HG03558 (cell line): ENCODE measurements around the gene RGS9BP.
"Not testable (repeated sequence)": the region's sequence is repeated elsewhere in the genome, so short reads cannot be mapped to it uniquely, and the experiment has no call there.

Experiments
- ATAC-seq: cut with Tn5 transposase; IDR thresholded peaks from one replicate; pipeline ENCODE4 v1.9.1; 2021; ENCODE audit warnings: moderate number of reproducible peaks; ENCODE audit not compliant: unreplicated experiment; ENCODE audit errors: extremely low read depth

Gene RGS9BP

GRCh38 chr19:32675720-32676185 lies at the start of gene RGS9BP:
TSS of gene RGS9BP (plus strand) at chr19:32675848. CDS start at chr19:32676264, 416 bp downstream.
- no peak for ATAC-seq

DNA sequence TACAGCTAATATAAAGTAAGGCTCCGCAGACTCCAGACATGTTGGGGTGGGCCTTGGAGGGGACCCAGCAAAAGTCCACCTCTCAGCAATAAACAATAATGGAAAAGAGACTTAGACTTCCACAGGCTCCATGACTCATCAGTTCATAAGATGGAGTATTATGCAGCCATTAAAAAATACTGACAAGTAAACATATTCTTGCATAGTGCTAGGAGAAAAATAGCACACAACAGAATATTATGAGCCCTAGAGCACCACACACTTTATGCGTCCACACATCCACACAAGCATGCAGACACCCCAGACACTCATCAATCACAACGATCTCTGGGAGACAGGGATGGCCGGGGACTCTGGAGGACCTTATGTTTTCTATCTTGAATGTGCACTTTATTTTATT lies 48.7 kb upstream of the RGS9BP start:
- no peak for ATAC-seq

- ATAC-seq, result no peak
Measured at GRCh38 chr19:32627714-32628270, 47.9 kb upstream of the RGS9BP start.

GRCh38 chr19:32630338-32630737 lies 45.3 kb upstream of the RGS9BP start:
- ATAC-seq, result no peak

DNA sequence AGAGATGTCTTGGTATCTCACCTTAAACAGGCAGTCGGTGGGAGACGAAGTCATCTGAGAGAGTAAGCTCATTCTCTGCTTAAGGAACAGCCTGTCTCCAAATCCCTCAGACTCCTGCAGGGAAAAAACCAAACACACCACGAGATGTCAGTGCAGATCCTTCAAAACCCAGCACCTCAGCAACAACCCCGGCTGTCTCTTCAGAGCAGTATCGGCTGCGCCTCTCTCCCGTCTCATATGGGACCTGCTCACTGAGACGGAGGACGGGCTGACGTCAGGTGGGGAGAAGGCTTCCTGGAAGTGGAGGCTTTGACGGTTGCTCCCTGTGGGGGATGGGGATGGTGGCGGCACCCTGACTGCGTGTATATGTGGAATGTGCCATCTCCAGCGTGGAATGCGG lies 44.3 kb upstream of the RGS9BP start:
- no peak for ATAC-seq

DNA sequence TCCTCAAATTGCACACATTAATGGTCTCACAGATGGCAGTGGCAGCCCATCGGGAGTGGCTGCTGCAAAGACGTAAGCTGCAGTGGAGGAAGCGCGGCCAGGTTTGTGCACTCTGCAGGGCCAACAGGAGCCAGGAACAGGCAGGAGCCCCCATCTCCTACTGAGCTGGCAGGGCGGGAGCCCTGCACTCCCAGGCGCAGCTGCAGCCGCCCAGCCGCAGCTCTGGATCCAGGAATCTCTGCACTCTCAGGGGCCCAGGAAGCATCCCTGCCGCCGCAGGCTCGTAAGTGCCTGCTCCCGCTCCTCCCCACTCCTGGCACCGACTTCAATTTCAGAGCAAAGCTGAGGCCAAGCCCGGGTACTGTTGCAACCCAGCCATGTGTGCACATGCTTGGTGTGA lies 38.2 kb upstream of the RGS9BP start:
- ATAC-seq, result no peak

- ATAC-seq, result no peak
Measured at GRCh38 chr19:32638625-32639024, 37.0 kb upstream of the RGS9BP start.

- ATAC-seq, result no peak
Measured at GRCh38 chr19:32642771-32643170, 32.9 kb upstream of the RGS9BP start.

GRCh38 chr19:32646556-32646955 lies 29.1 kb upstream of the RGS9BP start:
- ATAC-seq, result no peak

GRCh38 chr19:32647361-32647760 lies 28.3 kb upstream of the RGS9BP start:
- no peak for ATAC-seq

DNA sequence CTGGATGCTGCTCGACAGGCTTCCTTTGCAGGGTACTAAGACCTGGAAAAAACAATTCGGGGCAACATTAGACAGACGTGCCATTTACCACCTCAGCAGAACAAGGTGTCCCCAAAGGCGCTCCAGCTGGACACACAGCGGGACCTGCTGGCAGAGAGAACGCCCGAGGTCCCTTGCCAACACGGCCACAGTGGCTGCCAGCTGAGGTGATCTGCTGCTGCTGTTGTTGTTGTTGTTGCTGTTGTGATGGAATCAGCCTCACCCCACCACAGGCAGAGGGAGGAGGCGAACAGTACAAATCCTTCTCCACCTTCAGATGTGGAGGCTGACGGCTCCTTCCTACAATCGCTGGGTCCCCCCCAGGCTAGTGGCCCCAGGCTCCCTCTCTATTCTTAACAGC lies 25.9 kb upstream of the RGS9BP start:
- no peak for ATAC-seq

DNA sequence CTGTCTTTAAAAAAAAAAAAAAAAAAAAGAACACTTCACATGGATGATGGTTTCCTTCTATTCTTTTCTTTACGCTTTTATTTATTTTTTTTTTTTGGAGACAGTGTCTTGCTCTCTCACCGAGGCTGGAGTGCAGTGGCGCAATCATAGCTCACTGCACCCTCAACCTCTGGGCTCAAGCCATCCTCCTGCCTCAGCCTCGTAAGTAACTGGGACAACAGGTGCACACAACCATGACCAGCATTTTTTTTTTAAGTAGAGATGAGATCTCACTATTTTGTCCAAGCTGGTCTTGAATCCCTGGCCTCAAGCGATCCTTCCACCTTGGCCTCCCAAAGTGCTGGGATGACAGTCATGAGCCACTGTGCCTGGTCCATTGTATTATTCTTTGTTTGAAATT lies 25.0 kb upstream of the RGS9BP start:
- ATAC-seq, result no peak

DNA sequence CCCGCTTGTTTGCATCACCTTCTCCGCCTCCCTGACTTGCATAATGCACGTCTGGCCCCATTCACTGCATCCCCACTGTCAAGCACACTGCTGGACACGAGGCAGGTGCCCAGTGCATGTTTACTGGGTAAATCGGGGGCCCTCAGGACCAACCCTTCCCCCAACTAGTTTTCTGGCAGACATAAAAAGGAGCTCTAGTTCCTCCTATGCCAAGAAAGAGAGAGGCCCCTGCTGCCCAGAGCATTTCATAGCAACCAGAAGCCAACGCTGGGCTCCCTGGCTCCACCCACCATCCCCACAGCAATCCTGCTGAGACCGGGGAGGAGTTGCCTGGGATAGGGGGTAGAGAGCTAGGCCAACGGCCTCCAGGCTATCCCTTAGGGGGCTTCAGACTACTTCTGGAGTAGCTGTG lies 23.9 kb upstream of the RGS9BP start:
- no peak for ATAC-seq

GRCh38 chr19:32652331-32652730 lies 23.3 kb upstream of the RGS9BP start:
- ATAC-seq, result not testable (repeated sequence)

DNA sequence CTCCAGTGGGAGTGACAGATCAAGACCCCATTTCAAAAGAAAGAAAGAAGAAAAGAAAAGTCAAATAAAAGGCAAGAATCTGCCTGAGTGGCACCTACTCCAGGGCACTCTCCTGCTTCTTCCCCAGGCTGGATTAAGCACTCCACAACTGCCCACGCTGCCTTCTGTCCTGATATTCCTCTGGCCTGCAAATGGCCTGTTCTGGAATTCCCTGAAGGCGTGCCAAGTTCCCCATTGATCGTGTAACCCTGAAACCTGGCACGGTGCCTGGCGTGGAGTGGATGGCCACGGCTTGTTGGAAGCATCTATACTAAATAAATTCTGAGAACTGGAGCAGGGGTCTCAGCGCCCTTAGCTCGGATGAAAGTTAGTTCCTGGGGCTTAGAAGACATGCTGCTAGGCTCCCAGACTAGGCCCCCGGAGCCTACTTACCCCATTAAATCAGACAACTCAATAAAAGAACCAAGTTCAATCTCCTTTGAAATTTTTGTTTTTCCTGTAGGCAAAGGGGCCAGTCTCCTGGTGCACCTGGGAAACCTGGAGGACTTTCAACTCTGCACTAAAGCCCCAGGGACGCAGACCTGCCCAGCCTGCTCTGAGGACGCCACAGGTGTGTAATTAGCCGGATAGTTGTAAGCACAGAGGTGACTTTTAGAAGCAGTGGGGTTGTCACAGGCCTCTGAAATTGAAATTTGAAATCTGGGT lies 22.6 kb upstream of the RGS9BP start:
- ATAC-seq, result no peak

- ATAC-seq, result no peak
Measured at GRCh38 chr19:32653599-32653915, 22.1 kb upstream of the RGS9BP start.

DNA sequence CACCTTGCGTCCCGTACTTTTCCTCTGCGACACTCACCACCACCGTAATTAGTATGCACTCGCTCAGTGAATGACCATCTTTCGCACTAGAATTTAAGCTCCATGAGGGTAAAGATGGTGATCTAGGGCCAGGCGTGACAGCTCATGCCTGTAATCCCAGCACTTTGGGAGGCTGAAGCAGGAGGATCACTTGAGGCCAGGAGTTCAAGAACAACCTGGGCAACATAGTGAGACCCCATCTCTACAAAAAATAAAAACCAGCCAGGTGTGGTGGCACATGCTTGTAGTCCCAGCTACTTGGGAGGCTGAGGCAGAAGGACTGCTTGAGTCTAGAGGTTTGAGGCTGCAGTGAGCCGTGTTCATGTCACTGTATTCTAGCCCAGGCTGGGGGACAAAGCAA lies 19.3 kb upstream of the RGS9BP start:
- ATAC-seq, result not testable (repeated sequence)

DNA sequence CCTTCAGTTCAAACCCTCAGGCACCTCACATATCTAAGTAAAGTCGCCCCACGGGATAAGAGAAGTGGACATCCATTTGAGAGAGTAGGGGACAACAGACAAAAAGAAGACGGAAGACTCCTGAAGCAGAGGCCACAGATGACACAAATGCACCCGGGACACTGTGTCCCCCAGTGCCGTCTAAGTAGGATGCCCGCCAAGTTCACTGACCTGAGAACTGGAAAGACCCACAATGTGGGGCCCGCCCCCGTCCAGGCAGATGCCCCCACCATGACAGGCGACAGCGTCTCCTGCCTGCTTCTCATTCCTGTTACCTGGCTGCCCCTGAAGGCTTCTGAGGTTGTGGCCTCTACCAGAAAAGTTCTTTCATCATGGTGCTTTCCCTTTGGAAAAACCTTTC lies 17.6 kb upstream of the RGS9BP start:
- no peak for ATAC-seq

GRCh38 chr19:32658527-32658926 lies 17.1 kb upstream of the RGS9BP start:
- ATAC-seq, result no peak

DNA sequence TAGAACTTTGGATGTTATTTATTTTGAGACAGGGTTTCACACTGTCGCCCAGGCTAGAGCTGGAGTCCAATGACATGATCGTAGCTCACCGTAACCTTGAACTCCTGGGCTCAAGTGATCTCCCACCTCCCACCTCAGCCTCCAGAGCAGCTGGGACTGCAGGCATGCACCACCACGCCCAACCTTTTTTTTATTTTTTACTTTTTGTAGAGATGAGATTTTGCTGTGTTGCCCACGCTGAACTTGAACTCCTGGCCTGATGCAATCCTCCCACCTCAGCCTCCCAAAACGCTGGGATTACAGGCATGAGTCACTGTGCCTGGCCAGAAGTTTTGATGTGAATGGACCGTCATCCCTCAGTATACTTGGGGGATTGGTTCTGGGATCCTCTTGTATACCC lies 14.3 kb upstream of the RGS9BP start:
- ATAC-seq, result no peak

GRCh38 chr19:32662186-32662585 lies 13.5 kb upstream of the RGS9BP start:
- no peak for ATAC-seq

- ATAC-seq, result no peak
Measured at GRCh38 chr19:32666084-32666483, 9.6 kb upstream of the RGS9BP start.
